ENCODE data around the gene LHX6.

DNA sequence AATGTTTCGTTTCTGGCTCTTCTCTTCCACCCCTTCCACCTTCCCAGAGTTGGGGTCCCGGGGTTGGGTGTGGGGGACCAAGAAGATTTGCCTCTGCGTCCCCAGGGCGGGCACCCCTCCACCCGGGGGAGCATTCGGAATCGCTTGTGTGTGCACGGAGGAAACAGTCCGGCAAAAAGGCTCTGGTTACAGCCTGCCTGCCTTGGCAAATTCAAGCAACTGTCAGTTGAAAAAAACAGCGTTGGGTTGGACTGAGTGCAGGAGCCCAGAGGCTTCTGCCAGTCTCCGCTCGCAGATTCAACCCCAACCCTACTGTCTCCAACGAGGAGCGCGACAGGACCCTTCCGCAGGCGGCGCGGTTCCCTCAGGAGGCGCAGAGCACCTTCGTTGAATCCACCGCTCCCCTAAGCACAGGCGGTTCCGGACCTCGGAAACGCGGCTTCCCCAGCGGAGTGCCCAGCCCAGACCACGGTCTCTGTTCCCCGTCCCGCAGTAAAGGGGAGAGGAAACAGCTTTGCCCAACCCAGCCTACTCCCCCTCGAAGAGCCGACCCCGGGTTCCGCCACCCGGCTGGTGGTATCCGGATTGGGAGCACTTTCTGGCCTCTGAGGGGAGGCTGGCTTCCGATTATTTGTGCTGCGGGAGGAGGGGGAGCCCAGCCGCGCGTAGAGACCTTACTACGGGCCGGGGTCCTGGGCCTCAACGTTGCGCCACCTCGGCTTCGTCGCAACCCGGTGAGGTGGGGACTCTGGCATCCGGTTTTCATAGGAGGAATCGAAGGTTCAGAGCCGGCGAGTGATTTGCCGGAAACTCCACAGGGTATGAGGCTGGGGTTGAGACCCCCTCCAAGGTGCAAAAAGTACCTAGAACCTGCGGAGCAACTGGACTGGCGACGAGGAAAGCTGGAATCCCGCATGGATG lies 9.6 kb downstream of the LHX6 start:
- TF ChIP-seq, protein P1, sequence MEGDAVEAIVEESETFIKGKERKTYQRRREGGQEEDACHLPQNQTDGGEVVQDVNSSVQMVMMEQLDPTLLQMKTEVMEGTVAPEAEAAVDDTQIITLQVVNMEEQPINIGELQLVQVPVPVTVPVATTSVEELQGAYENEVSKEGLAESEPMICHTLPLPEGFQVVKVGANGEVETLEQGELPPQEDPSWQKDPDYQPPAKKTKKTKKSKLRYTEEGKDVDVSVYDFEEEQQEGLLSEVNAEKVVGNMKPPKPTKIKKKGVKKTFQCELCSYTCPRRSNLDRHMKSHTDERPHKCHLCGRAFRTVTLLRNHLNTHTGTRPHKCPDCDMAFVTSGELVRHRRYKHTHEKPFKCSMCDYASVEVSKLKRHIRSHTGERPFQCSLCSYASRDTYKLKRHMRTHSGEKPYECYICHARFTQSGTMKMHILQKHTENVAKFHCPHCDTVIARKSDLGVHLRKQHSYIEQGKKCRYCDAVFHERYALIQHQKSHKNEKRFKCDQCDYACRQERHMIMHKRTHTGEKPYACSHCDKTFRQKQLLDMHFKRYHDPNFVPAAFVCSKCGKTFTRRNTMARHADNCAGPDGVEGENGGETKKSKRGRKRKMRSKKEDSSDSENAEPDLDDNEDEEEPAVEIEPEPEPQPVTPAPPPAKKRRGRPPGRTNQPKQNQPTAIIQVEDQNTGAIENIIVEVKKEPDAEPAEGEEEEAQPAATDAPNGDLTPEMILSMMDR (IDR thresholded peaks at IDR 0.05 in 2 of 3, conservative IDR thresholded peaks at IDR 0.05 in 1 of 3; ENCODE audit: borderline replicate concordance in 1 of 3, insufficient read depth in 1 of 3, low read depth in 2 of 3, low read length in 2 of 3) = no peak
- TF ChIP-seq EZH2 (IDR thresholded peaks at IDR 0.05) = no peak
